Coronary artery (tissue), 2 donors: Measurements from ENCODE around the gene NOD2.

Experiments used
- DNase-seq: peaks from one replicate; pipeline ENCODE4 v3.0.0-alpha.2; 2017; ENCODE audit warnings: low spot score
- H3K27ac ChIP-seq, 2 donors: fragments of 200-600 bp; sonication (generic); one replicate each; pipeline ENCODE4 v1.5.1; 2016 to 2019
- H3K4me3 ChIP-seq: fragments of 200-600 bp; sonication (generic); 2 replicates; pipeline ENCODE4 v1.5.1; 2016; ENCODE audit warnings: mild to moderate bottlenecking, moderate library complexity
- CTCF ChIP-seq: fragments of 200-600 bp; sonication (generic); IDR thresholded peaks from one replicate; pipeline ENCODE4 v1.5.1; 2019; ENCODE audit warnings: antibody characterized with exemption

The NOD2 gene

GRCh38 chr16:50717091-50717490 is 23.7 kb downstream of the NOD2 start:
- DNase-seq, result no peak
- Histone ChIP-seq H3K27ac (no peak overlapping the region), H3K4me3 (no peak overlapping the region)
- TF ChIP-seq CTCF, result no peak

GRCh38 chr16:50717494-50717893 is 24.1 kb downstream of the NOD2 start:
- Histone ChIP-seq H3K4me3 (no peak overlapping the region), H3K27ac (no peak overlapping the region)
- DNase-seq, result no peak
- TF ChIP-seq CTCF, result no peak

GRCh38 chr16:50718061-50718760 is 24.8 kb downstream of the NOD2 start:
- TF ChIP-seq CTCF, result no peak

GRCh38 chr16:50718761-50719400 is 25.5 kb downstream of the NOD2 start:
- Histone ChIP-seq H3K4me3 (peak overlapping the region; percentile 49), H3K27ac (no peak overlapping the region)
- TF ChIP-seq CTCF, result no peak
- no peak for DNase-seq

More at GRCh38 chr16:50718061-50718760, 24.8 kb downstream of the NOD2 start:
- peak overlapping the region; percentile 49 for H3K4me3 ChIP-seq
- no peak overlapping the region for H3K27ac ChIP-seq
- no peak for DNase-seq

GRCh38 chr16:50719401-50720337 is 26.3 kb downstream of the NOD2 start:
- TF ChIP-seq CTCF, result no peak
- H3K4me3 ChIP-seq, result no peak overlapping the region
- DNase-seq, result no peak
- no peak overlapping the region for H3K27ac ChIP-seq

- Histone ChIP-seq H3K4me3 (no peak overlapping the region), H3K27ac (no peak overlapping the region)
- DNase-seq, result no peak
- no peak for TF ChIP-seq CTCF
Observed at GRCh38 chr16:50721549-50722404, 28.4 kb downstream of the NOD2 start.
